H1 (cell line): ENCODE measurements around the gene CADM1. TPM values are rescaled to one million over a fixed set of nuclear protein-coding genes. Genes with fewer than 3 reads are reported as not detected.

Source experiments
- CTCF ChIA-PET: fragments of 300-600 bp; sonication (Branson Sonifier 250); formaldehyde crosslinking; loops from one replicate; lab custom pipeline; 2021; ENCODE audit not compliant: partially characterized antibody; lab: Charles Lee
- POLR2A ChIA-PET: fragments of 300-600 bp; sonication (Branson Sonifier 250); formaldehyde crosslinking; loops from one replicate; lab custom pipeline; 2021; ENCODE audit warnings: inconsistent platforms; ENCODE audit not compliant: partially characterized antibody; lab: Charles Lee
- DNase-seq, 2 experiments: peaks; one replicate each; pipeline versions ENCODE4 v3.0.0 to v3.0.0-alpha.2; 2010 to 2022; ENCODE audit warnings: low spot score in 2 of 2, low read depth in 1 of 2, mixed read lengths in 1 of 2
- FAIRE-seq: peaks from 2 replicates; lab custom pipeline; 2011; peaks lifted over from hg19 to GRCh38; lab: Jason Lieb, UNC
- H2AFZ ChIP-seq: 2 replicates; pipeline ENCODE4 v1.8.1; 2012; ENCODE audit warnings: low read length, inconsistent platforms
- H2AK5ac ChIP-seq: 2 replicates; pipeline ENCODE4 v1.6.1; 2013; ENCODE audit warnings: low read depth, low read length
- H2BK120ac ChIP-seq: replicated peaks from 2 replicates; pipeline ENCODE3; 2013; ENCODE audit warnings: low read depth, low read length, inconsistent platforms
- H2BK12ac ChIP-seq: 2 replicates; pipeline ENCODE4 v1.6.1; 2013; ENCODE audit warnings: low read depth, low read length
- H2BK15ac ChIP-seq: 2 replicates; pipeline ENCODE4 v1.6.1; 2013; ENCODE audit warnings: low read length
- H2BK20ac ChIP-seq: 2 replicates; pipeline ENCODE4 v1.6.1; 2013; ENCODE audit warnings: low read length
- H2BK5ac ChIP-seq: 2 replicates; pipeline ENCODE4 v1.6.1; 2013; ENCODE audit warnings: low read depth, low read length
- H3K14ac ChIP-seq: 2 replicates; pipeline ENCODE4 v1.6.1; 2013; ENCODE audit warnings: inconsistent platforms; ENCODE audit not compliant: insufficient read length
- H3K18ac ChIP-seq: 2 replicates; pipeline ENCODE4 v1.6.1; 2013; ENCODE audit warnings: low read length; ENCODE audit errors: extremely low read depth
- H3K23ac ChIP-seq: 2 replicates; pipeline ENCODE4 v1.6.1; 2013; ENCODE audit warnings: inconsistent platforms; ENCODE audit not compliant: insufficient read length
- H3K23me2 ChIP-seq: 2 replicates; pipeline ENCODE4 v1.6.1; 2013; ENCODE audit warnings: low read depth, low read length
- H3K27ac ChIP-seq: 2 replicates; pipeline ENCODE4 v1.6.1; 2011; ENCODE audit warnings: low read depth, low read length, inconsistent platforms
- H3K27me3 ChIP-seq, 4 experiments: replicated peaks in 1 of 4; 1 replicate in 1 of 4; 2 replicates in 3 of 4; pipeline versions ENCODE4 v1.6.1 to v1.8.1; 2011 to 2013; ENCODE audit warnings: low read length in 3 of 4, mild to moderate bottlenecking in 3 of 4, inconsistent platforms in 2 of 4, mixed read lengths in 2 of 4, moderate library complexity in 1 of 4; ENCODE audit not compliant: control insufficient read depth in 3 of 4, insufficient read depth in 3 of 4; ENCODE audit errors: extremely low read depth in 1 of 4
- H3K36me3 ChIP-seq, 4 experiments: 2 replicates each; pipeline versions ENCODE4 v1.6.1 to v1.8.1; 2011 to 2013; ENCODE audit warnings: mild to moderate bottlenecking in 4 of 4, low read length in 3 of 4, moderate library complexity in 2 of 4, control low read depth in 1 of 4, inconsistent platforms in 1 of 4; ENCODE audit not compliant: insufficient read depth in 4 of 4, control insufficient read depth in 2 of 4
- H3K4ac ChIP-seq: replicated peaks from 2 replicates; pipeline ENCODE3; 2013; ENCODE audit warnings: low read length, low read depth, mixed read lengths, inconsistent platforms; ENCODE audit not compliant: insufficient read length
- H3K4me1 ChIP-seq, 4 experiments: replicated peaks in 1 of 4; 1 replicate in 1 of 4; 2 replicates in 3 of 4; pipeline versions ENCODE4 v1.6.1 to v1.8.1; 2011 to 2013; ENCODE audit warnings: low read length in 3 of 4, inconsistent platforms in 2 of 4, mixed read lengths in 1 of 4; ENCODE audit not compliant: insufficient read depth in 4 of 4, control insufficient read depth in 3 of 4
- H3K4me2 ChIP-seq, 2 experiments: 2 replicates each; pipeline versions ENCODE4 v1.6.1 to v1.8.1; 2011 to 2013; ENCODE audit warnings: low read depth in 2 of 2, low read length in 2 of 2, control low read depth in 1 of 2, inconsistent platforms in 1 of 2, mild to moderate bottlenecking in 1 of 2; ENCODE audit not compliant: insufficient read depth in 1 of 2
- H3K4me3 ChIP-seq, 4 experiments: fragments of 200-600, 300-600 bp in 1 of 4; sonication (generic), shearing (Covaris generic), sonication (Bioruptor Twin) in 1 of 4; 2 replicates each; pipeline versions ENCODE4 v1.5.1 to v1.8.1; 2011 to 2016; ENCODE audit warnings: low read length in 4 of 4, low read depth in 3 of 4, control low read depth in 2 of 4, inconsistent platforms in 2 of 4, mild to moderate bottlenecking in 2 of 4, mixed read lengths in 1 of 4, moderate library complexity in 1 of 4; ENCODE audit not compliant: insufficient read depth in 2 of 4; ENCODE audit errors: extremely low read depth in 1 of 4
- H3K56ac ChIP-seq: replicated peaks from 2 replicates; pipeline ENCODE3; 2013; ENCODE audit warnings: low read depth, mild to moderate bottlenecking, mixed read lengths, low read length, inconsistent platforms; ENCODE audit not compliant: insufficient read length
- H3K79me1 ChIP-seq: 2 replicates; pipeline ENCODE4 v1.6.1; 2013; ENCODE audit warnings: low read depth, low read length, control low read depth
- H3K79me2 ChIP-seq, 2 experiments: 2 replicates each; pipeline versions ENCODE4 v1.6.1 to v1.8.1; 2012 to 2013; ENCODE audit warnings: low read length in 2 of 2, mild to moderate bottlenecking in 2 of 2, inconsistent platforms in 1 of 2; ENCODE audit not compliant: insufficient read depth in 2 of 2, control insufficient read depth in 1 of 2
- H3K9ac ChIP-seq, 4 experiments: replicated peaks in 1 of 4; 1 replicate in 1 of 4; 2 replicates in 3 of 4; pipeline versions ENCODE4 v1.6.1 to v1.8.1; 2011 to 2013; ENCODE audit warnings: low read depth in 3 of 4, low read length in 3 of 4, control low read depth in 2 of 4, mild to moderate bottlenecking in 2 of 4, moderate library complexity in 2 of 4, inconsistent platforms in 1 of 4; ENCODE audit errors: extremely low read depth in 1 of 4
- H3K9me3 ChIP-seq, 2 experiments: 2 replicates each; pipeline versions ENCODE4 v1.6.1 to v1.8.1; 2012 to 2013; ENCODE audit warnings: mild to moderate bottlenecking in 2 of 2, moderate library complexity in 2 of 2, control low read depth in 1 of 2, inconsistent platforms in 1 of 2, low read depth in 1 of 2, low read length in 1 of 2, mixed read lengths in 1 of 2; ENCODE audit not compliant: insufficient read depth in 2 of 2
- H4K20me1 ChIP-seq, 2 experiments: replicated peaks in 1 of 2; 2 replicates each; pipeline versions ENCODE3 to v1.8.1; 2011 to 2013; ENCODE audit warnings: inconsistent platforms in 2 of 2, low read length in 2 of 2, mild to moderate bottlenecking in 1 of 2; ENCODE audit not compliant: insufficient read depth in 2 of 2, control insufficient read depth in 1 of 2
- H4K5ac ChIP-seq: 2 replicates; pipeline ENCODE4 v1.6.1; 2013; ENCODE audit warnings: low read length, low read depth, mixed read lengths, inconsistent platforms; ENCODE audit not compliant: insufficient read length
- H4K8ac ChIP-seq: 2 replicates; pipeline ENCODE4 v1.8.0; 2013; ENCODE audit warnings: mild to moderate bottlenecking, moderate library complexity, low read length, inconsistent platforms; ENCODE audit not compliant: insufficient read depth; ENCODE audit errors: extremely low read depth
- H4K91ac ChIP-seq: replicated peaks from 2 replicates; pipeline ENCODE3; 2013; ENCODE audit warnings: low read length, mixed read lengths, inconsistent platforms; ENCODE audit not compliant: insufficient read length
- CREB1 ChIP-seq: IDR thresholded peaks from 2 replicates; pipeline ENCODE4 v1.6.1; 2012; ENCODE audit warnings: inconsistent platforms
- NRF1 ChIP-seq: IDR thresholded peaks from 2 replicates; pipeline ENCODE4 v1.6.1; 2011; ENCODE audit warnings: mild to moderate bottlenecking, low read depth, low read length, improper control_type of control experiment
- POLR2A ChIP-seq, 2 experiments: IDR thresholded peaks; 1 replicate in 1 of 2; 2 replicates in 1 of 2; pipeline ENCODE4 v1.6.1; 2011; ENCODE audit warnings: low read depth in 2 of 2, low read length in 2 of 2, mild to moderate bottlenecking in 2 of 2; ENCODE audit errors: control extremely low read depth in 1 of 2
- RBBP5 ChIP-seq: IDR thresholded peaks from 2 replicates; pipeline ENCODE4 v1.7.1; 2012; ENCODE audit warnings: low read depth, mild to moderate bottlenecking, inconsistent platforms, low read length, moderate library complexity, borderline replicate concordance
- SP2 ChIP-seq: IDR thresholded peaks from 2 replicates; pipeline ENCODE4 v1.6.1; 2012; ENCODE audit warnings: mild to moderate bottlenecking, low read length, inconsistent platforms
- TCF12 ChIP-seq: IDR thresholded peaks from 2 replicates; pipeline ENCODE4 v1.6.1; 2011; ENCODE audit warnings: low read depth, mild to moderate bottlenecking, low read length
- WGBS, 2 experiments: shearing (Covaris generic) in 1 of 2; methylation state at CpG; one replicate each; pipeline versions ENCODE4 v1.1.6 to v1.1.7; 2013 to 2015; ENCODE audit warnings: low lambda C conversion rate in 2 of 2, mixed read lengths in 2 of 2, inconsistent platforms in 1 of 2, low coverage in 1 of 2, missing lambda C conversion rate in 1 of 2; ENCODE audit not compliant: insufficient replicate concordance in 2 of 2, insufficient coverage in 1 of 2, insufficient read length in 1 of 2; ENCODE audit errors: extremely low coverage in 1 of 2, missing lambda C conversion rate in 1 of 2; 5-methylcytosine and 5-hydroxymethylcytosine counted together
- polyA plus RNA-seq, 7 experiments: library from polyadenylated mRNA; depleted of rRNA in 3 of 7; stranded (reverse) in 5 of 7; unstranded in 2 of 7; fragments of >200 nt in 5 of 7; fragments of 200-250 nt in 2 of 7; gene quantifications; 1 replicate in 5 of 7; 2 replicates in 1 of 7; 4 replicates in 1 of 7; pipeline versions ENCODE4 v1.2.1 to v1.2.3, GENCODE V29; 2011 to 2013; ENCODE audit warnings: missing spikeins in 2 of 7, mixed read lengths in 2 of 7
- total RNA-seq: library from RNA; stranded (reverse); fragmentation: NEBNext Ultra II Directional; extraction: Animal tissue kit (Norgen Biotek cat#: 25700); gene quantifications from 2 replicates; pipeline ENCODE4 v1.2.1, GENCODE V29; 2021

Gene CADM1
- total and polyA plus RNA-seq, 2 of the 8 experiments (the other 6 are each of a cell fraction or from before 2014, with no cell fraction given), result 8.3 to 25.3 TPM

DNA sequence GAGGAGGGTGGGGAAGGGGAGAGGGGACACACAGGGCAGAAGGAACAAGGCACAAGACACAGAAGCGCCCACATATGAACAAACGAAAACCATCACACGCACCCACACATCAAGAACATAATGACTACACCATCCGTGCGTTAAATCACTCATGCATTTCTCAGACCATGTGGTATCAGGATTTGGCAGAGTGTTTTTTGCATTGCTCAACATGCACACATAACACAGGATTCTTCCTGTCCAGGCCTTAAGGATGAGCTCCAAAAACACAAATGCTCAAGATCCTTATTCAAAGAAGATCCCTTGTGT is 309.5 kb downstream of the CADM1 start:
- no peaks in the 10 kb centered on the region for H3K79me1 ChIP-seq
- no peaks in the 10 kb centered on the region for H4K20me1 ChIP-seq
- H3K56ac ChIP-seq, result no peak overlapping the region
- H2BK5ac ChIP-seq, result no peak overlapping the region
- H3K23me2 ChIP-seq, result no peaks in the 10 kb centered on the region
- no peak overlapping the region for H4K5ac ChIP-seq
- no peak overlapping the region for H2BK12ac ChIP-seq
- ChIA-PET CTCF (interaction anchor here (0.9 to 1.2 kb wide), 3 partner anchors 13 to 22 kb away, joined by 3 read pairs; no protein-coding TSS in a partner anchor), POLR2A (no interaction called here)
- 96% methylated on average over 5 of the region's 5 CpGs; no CpG with 5 or more reads in 1 of the 2 experiments for WGBS, 2 experiments
- H3K4me3 ChIP-seq, result no peak overlapping the region
- no peak for TF ChIP-seq NRF1
- TF ChIP-seq TCF12, result no peak
- no peak for TF ChIP-seq SP2
- TF ChIP-seq RBBP5, result no peak
- no peak for TF ChIP-seq CREB1
- TF ChIP-seq POLR2A (IDR thresholded peaks at IDR 0.05; ENCODE audit: control extremely low read depth in 1 of 2, low read depth in 2 of 2, low read length in 2 of 2), result no peak
- H3K27me3 ChIP-seq, result no peaks in the 10 kb centered on the region
- H2AFZ ChIP-seq, result no peak overlapping the region
- H3K23ac ChIP-seq, result no peak overlapping the region
- no peak overlapping the region for H3K4me2 ChIP-seq
- no peak overlapping the region for H3K9ac ChIP-seq
- H4K8ac ChIP-seq, result no peak overlapping the region
- no peaks in the 10 kb centered on the region for H3K79me2 ChIP-seq
- H3K27ac ChIP-seq, result no peak overlapping the region
- H3K36me3 ChIP-seq, result no peaks in the 10 kb centered on the region
- no peaks in the 10 kb centered on the region for H3K9me3 ChIP-seq
- no peak for DNase-seq
- no peak overlapping the region for H3K18ac ChIP-seq
- H4K91ac ChIP-seq, result no peak overlapping the region
- no peak overlapping the region for H2BK20ac ChIP-seq
- peaks cover 0 to 10% (median 5%) of the 10 kb centered on the region in 4 experiments; a peak in 2 of 7 replicates for H3K4me1 ChIP-seq
- H2BK120ac ChIP-seq, result no peak overlapping the region
- no peak overlapping the region for H2BK15ac ChIP-seq
- no peak overlapping the region for H2AK5ac ChIP-seq
- no peak overlapping the region for H3K14ac ChIP-seq
- FAIRE-seq, result no peak
- H3K4ac ChIP-seq, result no peak overlapping the region
